Measurements from ENCODE around the gene HNRNPLL.

HNRNPLL gene

DNA sequence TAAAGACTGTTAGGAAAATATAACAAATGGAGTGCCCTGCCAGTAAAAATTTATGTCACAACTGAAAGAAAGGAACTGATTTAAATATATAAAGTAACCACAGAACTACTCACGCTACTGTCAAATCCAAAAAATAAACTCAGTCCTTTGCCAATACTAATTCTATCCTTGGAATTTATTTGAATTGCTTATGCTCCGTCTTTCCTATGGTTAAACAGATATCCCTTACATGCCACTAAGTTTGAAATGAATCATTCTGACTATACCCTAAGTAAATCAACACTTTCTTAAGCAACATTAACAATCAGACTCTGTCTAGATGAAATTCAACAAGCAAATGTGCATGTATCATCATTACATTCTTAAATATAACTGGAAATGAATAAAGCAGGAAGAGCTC lies 9.8 kb downstream of the HNRNPLL start:
- DNase-seq (ENCODE audit: low spot score): no peak

- DNase-seq (ENCODE audit: low spot score): no peak
Measured at GRCh38 chr2:38591152-38591551, 11.6 kb downstream of the HNRNPLL start.

DNA sequence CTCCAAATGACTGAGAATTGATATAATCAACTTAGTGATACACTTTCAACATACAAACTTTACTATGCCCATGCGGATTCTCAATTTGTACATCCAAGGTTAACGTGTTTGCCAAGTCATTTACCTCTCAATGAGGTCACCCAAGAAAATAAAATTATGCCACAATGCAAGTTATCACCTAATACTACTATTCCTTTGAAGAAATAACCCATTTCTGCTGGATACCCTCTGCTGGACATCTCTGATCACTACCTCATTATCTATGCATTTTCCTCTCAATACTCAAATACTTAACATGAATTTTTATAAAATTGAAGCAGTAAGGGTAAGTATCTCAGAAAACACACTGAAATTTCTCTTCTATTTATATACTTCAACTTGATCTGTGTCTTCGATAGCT lies 12.7 kb downstream of the HNRNPLL start:
- DNase-seq (ENCODE audit: low spot score): no peak

- no peak for DNase-seq (ENCODE audit: low spot score)
Measured at GRCh38 chr2:38586931-38587330, 15.8 kb downstream of the HNRNPLL start.

GRCh38 chr2:38584881-38585280 lies 17.8 kb downstream of the HNRNPLL start:
- DNase-seq (ENCODE audit: low spot score): no peak

DNA sequence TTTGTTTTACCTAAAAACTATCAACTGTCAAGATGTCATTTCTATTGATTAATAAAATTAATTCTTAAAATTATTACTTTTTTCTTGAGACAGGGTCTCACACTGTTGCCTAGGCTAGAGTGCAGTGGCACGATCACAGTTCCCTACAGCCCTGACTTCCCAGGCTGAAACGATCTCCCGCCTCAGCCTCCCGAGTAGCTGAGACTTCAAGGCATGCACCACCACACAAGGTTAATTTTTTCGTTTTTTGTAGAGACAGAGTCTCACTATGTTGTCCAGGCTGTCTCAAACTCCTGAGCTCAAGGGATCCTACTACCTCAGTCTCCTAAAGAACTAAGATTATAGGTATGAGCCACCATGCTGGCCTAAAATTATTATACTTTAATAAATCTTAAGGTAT lies 18.7 kb downstream of the HNRNPLL start:
- DNase-seq (ENCODE audit: low spot score): no peak

DNA sequence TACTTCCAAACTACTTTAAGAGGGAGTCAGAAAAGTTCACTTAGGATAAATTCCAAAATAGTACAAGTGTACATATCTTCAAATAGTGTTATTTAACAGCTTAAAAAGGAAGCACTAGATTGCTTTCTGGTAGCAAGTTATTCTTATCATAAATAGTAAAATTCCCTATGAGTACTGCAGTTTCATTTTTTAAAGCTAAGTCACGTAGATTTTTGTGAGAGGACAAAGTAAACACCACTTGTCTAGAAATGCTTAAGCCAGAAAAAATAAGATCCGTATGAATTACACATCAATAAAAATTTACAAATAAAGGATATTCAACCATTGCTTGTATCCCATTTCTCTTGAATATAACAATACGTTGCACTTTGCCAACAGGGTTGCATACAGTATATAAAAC lies 19.2 kb downstream of the HNRNPLL start:
- DNase-seq (ENCODE audit: low spot score): no peak

DNA sequence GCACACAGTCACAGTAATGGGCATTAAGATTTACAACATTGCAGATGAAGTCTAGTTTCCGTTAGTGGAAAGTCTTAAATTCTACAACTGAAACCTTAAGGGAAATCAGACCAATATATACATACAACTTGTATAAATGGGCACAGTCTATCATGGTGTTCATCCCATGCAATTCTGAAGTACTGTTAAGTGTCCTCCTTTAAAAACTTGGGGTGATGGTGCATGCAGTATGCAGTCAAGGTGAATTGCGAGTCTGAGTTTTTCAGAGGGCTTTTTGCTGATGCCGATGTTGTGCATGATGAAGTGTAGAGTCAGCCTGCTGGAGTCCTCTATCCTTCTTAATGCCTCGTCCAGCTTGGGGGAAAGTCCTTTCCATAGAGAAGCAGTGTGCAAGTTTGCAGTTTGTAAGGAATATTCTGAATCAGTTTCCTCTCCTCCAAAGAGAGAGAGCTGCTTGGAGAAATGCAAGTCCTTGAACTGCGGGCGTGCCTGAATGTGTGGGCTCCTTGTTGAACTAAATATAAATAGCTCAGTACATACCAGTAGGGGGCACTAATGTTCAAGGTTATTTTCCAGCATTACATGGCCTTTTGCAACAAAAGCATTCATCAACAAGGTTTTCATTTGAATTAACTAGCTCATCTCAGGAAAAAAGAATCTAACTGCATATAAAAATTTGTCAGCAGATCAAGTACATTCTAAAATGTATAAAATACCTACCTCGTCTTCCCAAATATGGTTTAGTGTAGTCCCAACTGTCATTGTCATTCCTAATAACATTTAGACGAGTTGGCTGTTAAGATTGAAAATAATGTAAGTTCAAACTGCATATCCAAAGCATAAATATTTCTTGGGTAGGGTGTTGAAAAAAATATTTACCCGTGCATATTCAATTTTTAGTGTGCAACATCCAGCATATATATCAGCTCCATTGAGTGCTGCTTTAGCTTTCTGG lies 21.3 kb downstream of the HNRNPLL start:
- DNase-seq (ENCODE audit: low spot score): peak; percentile 60

DNA sequence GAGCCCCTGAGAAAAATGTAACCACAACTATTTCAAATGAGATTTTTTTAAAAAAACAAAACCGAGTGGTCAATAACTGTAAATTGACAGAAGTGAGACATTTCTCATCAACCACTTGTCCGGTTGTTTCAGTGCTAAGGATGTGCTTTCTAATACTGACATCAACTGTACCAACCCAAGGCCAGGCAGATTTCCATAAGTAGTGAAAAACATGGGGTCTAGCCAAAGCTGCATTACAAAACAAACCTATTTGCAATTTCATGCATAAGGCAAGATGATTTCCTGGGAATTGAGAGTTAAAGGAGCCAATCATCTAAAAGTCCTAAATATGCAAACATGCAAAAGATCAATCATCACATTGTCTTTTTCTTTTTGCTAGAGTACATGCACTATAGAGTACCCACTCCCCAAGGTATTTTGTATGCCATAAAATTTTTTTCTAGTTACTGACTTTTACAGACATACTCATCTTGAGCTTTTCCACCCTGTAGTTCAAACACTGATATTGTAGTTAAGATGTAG lies 22.6 kb downstream of the HNRNPLL start:
- DNase-seq (ENCODE audit: low spot score): no peak

GRCh38 chr2:38578832-38579231 lies 23.9 kb downstream of the HNRNPLL start:
- DNase-seq (ENCODE audit: low spot score): no peak

DNA sequence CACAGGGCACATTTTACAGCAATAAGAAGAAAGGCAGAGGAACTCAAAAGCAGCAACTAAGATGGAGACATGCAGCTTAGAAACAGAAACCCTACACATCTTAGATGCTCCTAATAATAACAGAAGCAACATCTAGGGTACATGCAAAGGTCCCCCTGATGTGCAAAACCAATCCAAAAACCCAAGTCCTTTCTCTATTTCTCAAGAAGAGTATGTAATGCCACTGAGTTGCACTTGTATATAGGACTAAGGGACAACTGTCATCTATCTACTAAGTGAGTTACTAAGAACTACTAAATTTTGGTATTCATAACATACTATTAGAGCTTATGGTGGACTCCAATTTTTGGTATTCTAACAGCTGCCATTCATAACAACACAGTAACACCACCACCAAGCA lies 28.4 kb downstream of the HNRNPLL start:
- no peak for DNase-seq (ENCODE audit: low spot score)

GRCh38 chr2:38572167-38572566 lies 30.6 kb downstream of the HNRNPLL start:
- DNase-seq (ENCODE audit: low spot score): no peak

GRCh38 chr2:38571193-38571592 lies 31.5 kb downstream of the HNRNPLL start:
- no peak for DNase-seq (ENCODE audit: low spot score)

DNA sequence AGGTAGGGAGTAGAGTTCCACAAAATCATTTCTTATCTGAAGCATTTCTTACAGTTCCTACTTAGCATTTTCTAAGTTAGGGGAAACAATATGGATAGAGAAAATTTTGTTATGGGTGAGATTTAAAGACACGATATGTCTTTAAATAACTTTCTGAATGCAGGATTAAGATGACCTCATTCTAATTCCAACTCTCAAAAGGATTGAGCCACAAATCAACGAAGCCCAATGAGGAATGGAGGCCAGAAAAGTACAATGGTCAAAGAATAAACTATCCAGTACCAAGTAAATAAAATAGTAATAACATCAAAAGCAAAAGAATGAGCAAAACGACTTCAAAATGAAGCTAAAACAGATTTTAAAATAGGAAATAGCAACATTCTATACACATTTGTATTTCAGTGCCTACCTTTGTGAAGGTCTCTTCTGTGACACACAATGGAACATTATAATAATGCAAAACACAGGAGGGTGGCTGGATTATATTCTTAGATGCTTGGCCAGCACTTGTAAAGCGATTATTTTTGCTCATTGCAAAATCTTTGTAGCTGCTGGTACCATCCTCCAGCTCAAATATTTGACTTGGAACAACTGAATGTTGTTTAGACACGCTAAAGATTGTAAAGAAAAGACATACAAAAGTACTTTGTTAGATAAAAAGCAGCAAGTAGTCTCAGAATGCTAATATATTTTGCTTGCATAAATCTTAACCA lies 33.8 kb downstream of the HNRNPLL start:
- DNase-seq (ENCODE audit: low spot score): no peak

- DNase-seq (ENCODE audit: low spot score): no peak
Measured at GRCh38 chr2:38565333-38565732, 37.4 kb downstream of the HNRNPLL start.

DNA sequence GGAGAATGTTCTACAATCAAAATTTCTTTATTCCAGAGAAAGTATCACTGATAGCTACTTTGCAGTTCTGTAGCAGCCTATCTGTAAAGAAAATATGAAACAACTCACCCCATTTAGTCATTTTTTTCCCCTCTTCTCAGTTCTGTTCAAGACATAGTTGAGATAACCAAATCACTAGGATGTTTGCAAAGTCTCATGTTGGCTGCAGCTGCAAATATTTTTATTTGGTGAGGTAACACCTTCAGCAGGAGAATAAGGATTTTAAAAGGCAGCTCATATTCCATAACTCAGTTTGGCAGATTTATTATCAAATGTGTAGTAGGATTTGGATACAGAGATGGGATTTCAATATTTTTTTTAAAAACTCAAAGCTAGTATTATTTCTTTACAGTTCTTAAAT lies 41.0 kb downstream of the HNRNPLL start:
- DNase-seq (ENCODE audit: low spot score): no peak

DNA sequence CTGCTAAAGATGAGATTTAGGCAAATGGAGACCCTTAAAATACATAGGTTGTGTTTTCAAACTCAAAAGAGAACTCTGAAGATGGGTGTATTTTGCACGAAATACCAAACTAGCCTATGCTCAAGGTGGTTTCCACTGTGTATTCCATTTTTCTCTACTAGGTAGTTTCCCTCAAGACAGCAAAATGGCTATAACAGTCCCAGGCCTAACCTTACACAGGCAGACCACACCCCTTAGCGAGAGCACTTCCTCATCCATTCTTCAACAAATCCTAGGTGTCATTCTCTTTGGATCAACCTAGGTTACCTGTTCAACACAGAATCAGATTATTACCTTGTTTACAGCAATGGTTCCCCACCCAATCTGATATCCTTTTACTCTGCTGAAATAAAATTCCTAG lies 42.6 kb downstream of the HNRNPLL start:
- no peak for DNase-seq (ENCODE audit: low spot score)

GRCh38 chr2:38557981-38558380 lies 44.7 kb downstream of the HNRNPLL start:
- no peak for DNase-seq (ENCODE audit: low spot score)

- no peak for DNase-seq (ENCODE audit: low spot score)
Measured at GRCh38 chr2:38557217-38557616, 45.5 kb downstream of the HNRNPLL start.

DNA sequence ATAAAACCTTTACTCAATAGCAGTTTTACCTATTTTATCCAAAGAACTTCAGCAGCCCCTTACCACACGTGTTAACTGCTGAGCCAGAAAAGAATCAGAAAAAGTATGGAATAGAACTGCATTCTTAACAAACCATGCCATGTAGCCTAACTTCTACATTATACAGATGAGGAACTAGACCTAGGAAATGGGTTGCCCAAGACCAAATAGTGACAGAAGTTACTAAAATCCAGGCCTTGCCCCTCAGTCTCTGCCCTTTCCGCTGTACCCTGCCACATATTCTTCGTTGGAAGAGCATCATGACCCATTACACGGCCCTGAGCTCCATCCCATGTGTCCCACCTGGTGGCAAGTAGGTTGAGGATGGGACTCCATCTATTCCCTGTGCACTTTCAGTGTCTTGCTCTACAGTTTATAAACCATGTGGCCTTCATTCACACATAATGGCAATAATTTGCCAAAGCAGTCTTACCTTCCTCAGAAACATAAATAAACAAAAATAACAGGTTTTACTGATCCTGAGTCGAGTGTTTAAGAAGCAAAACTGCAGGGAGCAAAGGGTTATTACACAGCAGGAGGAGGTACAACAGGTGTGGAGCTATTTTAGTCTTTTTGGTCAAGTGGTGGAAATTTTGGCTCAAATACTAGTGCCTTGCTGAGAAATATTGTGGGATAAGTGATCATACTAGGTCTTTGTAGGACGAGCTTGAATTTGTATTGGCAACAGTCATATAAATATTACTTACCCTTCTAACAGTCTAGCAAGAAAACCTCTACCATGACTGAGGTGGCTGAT lies 46.5 kb downstream of the HNRNPLL start:
- no peak for DNase-seq (ENCODE audit: low spot score)

DNA sequence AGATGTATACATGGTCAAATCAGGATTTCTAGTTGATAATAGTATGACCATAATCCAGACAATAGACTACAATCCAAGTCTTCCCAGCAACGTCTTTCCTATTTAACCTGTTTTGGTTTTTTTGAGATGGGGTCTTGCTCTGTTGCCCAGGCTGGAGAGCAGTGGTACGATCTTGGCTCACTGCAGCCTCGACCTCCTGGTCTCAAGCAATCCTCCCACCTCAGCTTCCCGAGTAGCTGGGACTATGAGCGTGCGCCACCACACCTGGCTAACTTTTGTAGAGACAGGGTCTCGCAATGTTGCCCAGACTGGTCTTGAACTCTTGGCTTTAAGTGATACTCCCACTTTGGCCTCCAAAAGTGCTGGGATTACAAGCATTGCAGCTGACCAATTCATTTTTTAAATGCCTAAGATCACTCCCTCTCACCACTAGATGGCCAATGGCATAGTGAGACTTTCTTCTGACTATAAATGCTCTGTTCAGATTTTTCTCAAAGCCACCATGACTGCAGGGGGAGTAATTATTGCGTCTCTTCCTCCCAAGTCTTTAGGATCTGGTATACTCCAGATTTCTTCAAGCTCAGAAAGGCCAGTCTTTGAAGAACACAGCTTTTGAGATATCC lies 47.6 kb downstream of the HNRNPLL start:
- no peak for DNase-seq (ENCODE audit: low spot score)

DNA sequence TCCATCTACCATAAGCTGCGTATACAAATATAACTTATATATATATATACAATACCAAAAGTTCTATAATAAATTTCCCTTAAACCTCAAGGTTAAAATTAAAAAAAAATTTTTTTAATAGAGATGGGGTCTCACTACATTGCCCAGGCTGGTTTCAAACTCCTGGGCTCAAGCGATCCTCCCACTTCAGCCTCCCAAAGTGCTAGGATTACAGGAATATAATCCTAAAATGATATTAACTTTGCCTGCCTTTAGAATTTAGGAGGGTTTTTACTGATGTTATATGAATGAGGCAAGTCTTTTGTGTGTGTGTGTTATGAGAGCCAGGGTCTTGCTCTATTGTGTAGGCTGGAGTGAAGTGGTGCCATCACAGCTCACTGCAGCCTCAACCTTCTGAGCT lies 49.2 kb downstream of the HNRNPLL start:
- no peak for DNase-seq (ENCODE audit: low spot score)
